Erythroblast (primary cell): Measurements from ENCODE around the gene IFT22.

Experiments
- GATA1 ChIP-seq: IDR thresholded peaks from 2 replicates; pipeline ENCODE4 v1.6.1; 2011; ENCODE audit warnings: low read depth, mild to moderate bottlenecking, control low read depth, low read length, moderate library complexity
- POLR2A ChIP-seq: IDR thresholded peaks from 2 replicates; pipeline ENCODE4 v1.6.1; 2011; ENCODE audit warnings: mild to moderate bottlenecking, low read length

GRCh38 chr7:101285171-101285570 lies 36.4 kb downstream of the IFT22 start:
- TF ChIP-seq POLR2A (no peak), GATA1 (no peak)
